AG04449 (cell line): ENCODE measurements around the gene PFKP.
A peak's percentile ranks its signal among the peaks of the same experiment; 100 is the strongest.

Source experiments
- CTCF ChIA-PET: fragments of 350-600 bp; formaldehyde crosslinking; extraction: SDS; loops from one replicate; lab custom pipeline; 2021; ENCODE audit warnings: antibody characterized with exemption; lab: Yijun Ruan, JAX
- POLR2A ChIA-PET: fragments of 400-600, 350-600 bp; formaldehyde crosslinking; extraction: SDS; loops from one replicate; lab custom pipeline; 2020; ENCODE audit warnings: antibody characterized with exemption, inconsistent platforms; lab: Yijun Ruan, JAX
- DNase-seq: peaks from one replicate; pipeline ENCODE4 v3.0.0-alpha.2; 2010; ENCODE audit warnings: low read depth, low spot score
- H3K4me3 ChIP-seq: 2 replicates; pipeline ENCODE4 v1.5.1; 2011; ENCODE audit warnings: low read depth, mild to moderate bottlenecking, control low read depth, low read length
- CTCF ChIP-seq: IDR thresholded peaks from one replicate; pipeline ENCODE4 v1.5.1; 2011; ENCODE audit warnings: mild to moderate bottlenecking, moderate library complexity, low read length, control low read depth, inconsistent platforms; ENCODE audit not compliant: insufficient read depth; ENCODE audit errors: missing control alignments

Gene PFKP

GRCh38 chr10:3115685-3116084 lies 48.3 kb downstream of the PFKP start:
- no peak for DNase-seq
- no peak for TF ChIP-seq CTCF
- H3K4me3 ChIP-seq = no peak overlapping the region
- ChIA-PET POLR2A (no interaction called here), CTCF (no interaction called here)

- TF ChIP-seq CTCF = no peak
- no peak for DNase-seq
- CTCF ChIA-PET = interaction anchor here (1.0 to 1.3 kb wide), 2 partner anchors 18 to 187 kb away, joined by 3 to 4 read pairs; no protein-coding TSS in a partner anchor
- H3K4me3 ChIP-seq = no peak overlapping the region
- POLR2A ChIA-PET = interaction anchor here (0.9 kb wide), 1 partner anchor 25 kb away, joined by 3 read pairs; no protein-coding TSS in a partner anchor
Observed at GRCh38 chr10:3116508-3117100, 49.3 kb downstream of the PFKP start.

GRCh38 chr10:3117486-3117885 lies 50.1 kb downstream of the PFKP start:
- no peak for TF ChIP-seq CTCF
- DNase-seq = no peak
- ChIA-PET CTCF (interaction anchor here (1.0 to 1.8 kb wide), 3 partner anchors 11 to 188 kb away, joined by 3 to 6 read pairs (median 4); no protein-coding TSS in a partner anchor), POLR2A (no interaction called here)
- no peak overlapping the region for H3K4me3 ChIP-seq

- H3K4me3 ChIP-seq = no peak overlapping the region
- TF ChIP-seq CTCF = no peak
- POLR2A ChIA-PET = no interaction called here
- CTCF ChIA-PET = interaction anchor here (0.8 to 3.7 kb wide), 6 partner anchors 10 to 21 kb away, joined by 3 to 15 read pairs (median 5); no protein-coding TSS in a partner anchor
- DNase-seq = no peak
Observed at GRCh38 chr10:3118641-3119091, 51.3 kb downstream of the PFKP start.

GRCh38 chr10:3119796-3120459 lies 52.6 kb downstream of the PFKP start:
- DNase-seq = no peak
- TF ChIP-seq CTCF = peak; percentile 51
- POLR2A ChIA-PET = no interaction called here
- CTCF ChIA-PET = interaction anchor here (0.9 to 3.7 kb wide), 5 partner anchors 10 to 20 kb away, joined by 4 to 15 read pairs (median 7); no protein-coding TSS in a partner anchor
- no peak overlapping the region for H3K4me3 ChIP-seq

GRCh38 chr10:3122034-3122433 lies 54.7 kb downstream of the PFKP start:
- CTCF ChIA-PET = interaction anchor here (1.3 to 1.4 kb wide), 2 partner anchors 12 to 38 kb away, joined by 3 to 4 read pairs; no protein-coding TSS in a partner anchor
- no peak overlapping the region for H3K4me3 ChIP-seq
- POLR2A ChIA-PET = no interaction called here
- no peak for TF ChIP-seq CTCF
- no peak for DNase-seq
